ENCODE results near the gene GAS7. TPM values are rescaled to one million over a fixed set of nuclear protein-coding genes. Genes with fewer than 3 reads are reported as not detected.

Gene GAS7
- total and polyA plus RNA-seq, 9 of the 15 experiments (the other 6 are each of a cell fraction or from before 2014, with no cell fraction given), result 0.11 to 0.33 TPM; not detected in 7

- intact Hi-C loops (cut with micrococcal nuclease), result no loop called here
- FAIRE-seq (no peak), DNase-seq (ENCODE audit: extremely low read depth in 1 of 4, low spot score in 3 of 4) (no peak), ATAC-seq (no peak)
- Histone ChIP-seq H3K79me2 (ENCODE audit: control insufficient read depth, insufficient read depth, low read length) (no peaks in the 10 kb centered on the region), H3K4me3 (no peak overlapping the region), H3K27ac (ENCODE audit: extremely low read depth, low read depth, low read length) (no peak overlapping the region), H3K27me3 (ENCODE audit: control insufficient read depth in 2 of 2, insufficient read depth in 2 of 2, low read length in 2 of 2) (peaks cover 0 to 5% of the 10 kb centered on the region in 2 experiments; a peak in 1 of 5 replicates), H3K9ac (ENCODE audit: insufficient read depth in 1 of 2, low read depth in 2 of 2, low read length in 2 of 2) (no peak overlapping the region), H2AFZ (ENCODE audit: low read depth, low read length) (no peak overlapping the region), H3K9me1 (ENCODE audit: control insufficient read depth, insufficient read depth, low read length) (no peaks in the 10 kb centered on the region), H4K20me1 (replicated peaks; ENCODE audit: control insufficient read depth, insufficient read depth, low read length) (no peaks in the 10 kb centered on the region), H3K36me3 (ENCODE audit: control insufficient read depth, insufficient read depth, low read length) (no peaks in the 10 kb centered on the region), H3K4me2 (ENCODE audit: insufficient read depth, low read length) (no peak overlapping the region), H3K9me3 (replicated peaks; ENCODE audit: control insufficient read depth, insufficient read depth, low read depth, low read length) (no peaks in the 10 kb centered on the region), H3K4me1 (replicated peaks in 1 of 2; ENCODE audit: control insufficient read depth in 2 of 2, insufficient read depth in 2 of 2, low read length in 2 of 2) (no peaks in the 10 kb centered on the region)
- ChIA-PET POLR2A (no interaction called here), CTCF (ENCODE audit: low intra/inter-chr PET ratio) (no interaction called here)
- 0% methylated on average over 14 of the region's 19 CpGs for WGBS (ENCODE audit: insufficient coverage, low coverage, missing lambda C conversion rate)
- in situ Hi-C loops (cut with MboI), result no loop called here
- no TSS peak for BruUV-seq (replicated peaks)
- TF ChIP-seq ZSCAN32 (CRISPR knock-in tag; IDR thresholded peaks at IDR 0.05), result no peak
- no peak for TF ChIP-seq FIP1L1 (IDR thresholded peaks at IDR 0.05; ENCODE audit: low read depth, low read length, poor library complexity, severe bottlenecking)
- no peak for TF ChIP-seq ARHGAP35 (IDR thresholded peaks at IDR 0.05; ENCODE audit: partially characterized antibody)
- TF ChIP-seq PCBP2 (IDR thresholded peaks at IDR 0.05; ENCODE audit: low read depth, low read length, poor library complexity, severe bottlenecking), result no peak
- no peak for TF ChIP-seq FOXM1 (IDR thresholded peaks at IDR 0.05; ENCODE audit: low read depth)
- no peak for TF ChIP-seq FOXM1 (CRISPR knock-in tag; IDR thresholded peaks at IDR 0.05; ENCODE audit: low read depth)
- no peak for TF ChIP-seq TAF9B (IDR thresholded peaks at IDR 0.05; ENCODE audit: partially characterized antibody)
- TF ChIP-seq MCM2 (IDR thresholded peaks at IDR 0.05; ENCODE audit: low read depth), result no peak
- no peak for TF ChIP-seq SRF (CRISPR knock-in tag; IDR thresholded peaks at IDR 0.05)
- TF ChIP-seq MYBL2 (IDR thresholded peaks at IDR 0.05; ENCODE audit: low read depth), result no peak
- TF ChIP-seq MYBL2 (CRISPR knock-in tag; IDR thresholded peaks at IDR 0.05; ENCODE audit: borderline replicate concordance), result no peak
- no peak for TF ChIP-seq STAT6 (CRISPR knock-in tag; IDR thresholded peaks at IDR 0.05)
- TF ChIP-seq SMARCA4 (IDR thresholded peaks at IDR 0.05), result no peak
- TF ChIP-seq ZNF584 (CRISPR knock-in tag; IDR thresholded peaks at IDR 0.05; ENCODE audit: low read depth), result no peak
- no peak for TF ChIP-seq RFX7 (CRISPR knock-in tag; IDR thresholded peaks at IDR 0.05)
Observed at GRCh38 chr17:9917801-9918200, 280.6 kb downstream of the GAS7 start.
